Esophagus squamous epithelium (tissue), 5 donors: ENCODE results near the gene MLKL. TPM values are rescaled to one million over a fixed set of nuclear protein-coding genes. Genes with fewer than 3 reads are reported as not detected.

ENCODE experiments used
- DNase-seq: peaks from one replicate; lab custom pipeline; 2025; lab: John Stamatoyannopoulos, UW
- H3K27ac ChIP-seq, 4 donors: fragments of 200-600 bp; sonication (generic); one replicate each; pipeline ENCODE4 v1.5.1; 2016 to 2019; ENCODE audit warnings: mild to moderate bottlenecking in 1 of 4
- H3K27me3 ChIP-seq, 4 donors: fragments of 200-600 bp; sonication (generic); 1 replicate in 3 of 4; 2 replicates in 1 of 4; pipeline versions ENCODE4 v1.5.1 to v1.6.0; 2017 to 2021; ENCODE audit warnings: antibody characterized with exemption in 1 of 4
- H3K36me3 ChIP-seq, 3 donors: fragments of 200-600 bp; sonication (generic); one replicate each; pipeline ENCODE4 v1.5.1; 2016 to 2019
- H3K4me1 ChIP-seq, 3 donors: fragments of 200-600 bp; sonication (generic); one replicate each; pipeline ENCODE4 v1.5.1; 2017 to 2019
- H3K4me3 ChIP-seq, 4 donors: fragments of 200-600 bp; sonication (generic); 1 replicate in 3 of 4; 2 replicates in 1 of 4; pipeline ENCODE4 v1.5.1; 2016 to 2019; ENCODE audit warnings: mild to moderate bottlenecking in 2 of 4, moderate library complexity in 1 of 4
- H3K9me3 ChIP-seq, 3 donors: fragments of 200-600 bp; sonication (generic); one replicate each; pipeline ENCODE4 v1.5.1; 2016 to 2019
- POLR2A ChIP-seq, 4 donors: fragments of 450-650 bp; IDR thresholded peaks; one replicate each; pipeline ENCODE4 v1.6.1; 2017; ENCODE audit warnings: antibody characterized with exemption in 4 of 4, mild to moderate bottlenecking in 4 of 4, moderate library complexity in 3 of 4
- whole genome bisulfite sequencing, 2 donors: methylation state at CpG; one replicate each; pipeline ENCODE4 v1.1.5; 2018; 5-methylcytosine and 5-hydroxymethylcytosine counted together
- intact Hi-C: fragments of 100-400 bp; cut with DNase I; formaldehyde crosslinking; loops from one replicate; pipeline ENCODE4 v1.15.0; 2022
- total RNA-seq, 4 donors: library from RNA; depleted of rRNA; stranded (reverse); fragments of >200 nt; gene quantifications; one replicate each; pipeline ENCODE4 v1.1.0, GENCODE V29; 2016
- TF ChIP-seq, protein P1 (sequence below), 6 experiments: fragments of 450-650 bp in 4 of 6; fragments of 200-600 bp in 2 of 6; sonication (generic) in 2 of 6; IDR thresholded peaks; one replicate each; pipeline ENCODE4 v1.5.1; 2016 to 2019; ENCODE audit warnings: antibody characterized with exemption in 6 of 6, mild to moderate bottlenecking in 4 of 6, moderate library complexity in 4 of 6
- donor health status: DM: yes; HTN: yes; CAD: no.

MLKL gene
- total RNA-seq, 4 donors from 2014 or later, result 12.4 to 33.9 (median 22.1) TPM

DNA sequence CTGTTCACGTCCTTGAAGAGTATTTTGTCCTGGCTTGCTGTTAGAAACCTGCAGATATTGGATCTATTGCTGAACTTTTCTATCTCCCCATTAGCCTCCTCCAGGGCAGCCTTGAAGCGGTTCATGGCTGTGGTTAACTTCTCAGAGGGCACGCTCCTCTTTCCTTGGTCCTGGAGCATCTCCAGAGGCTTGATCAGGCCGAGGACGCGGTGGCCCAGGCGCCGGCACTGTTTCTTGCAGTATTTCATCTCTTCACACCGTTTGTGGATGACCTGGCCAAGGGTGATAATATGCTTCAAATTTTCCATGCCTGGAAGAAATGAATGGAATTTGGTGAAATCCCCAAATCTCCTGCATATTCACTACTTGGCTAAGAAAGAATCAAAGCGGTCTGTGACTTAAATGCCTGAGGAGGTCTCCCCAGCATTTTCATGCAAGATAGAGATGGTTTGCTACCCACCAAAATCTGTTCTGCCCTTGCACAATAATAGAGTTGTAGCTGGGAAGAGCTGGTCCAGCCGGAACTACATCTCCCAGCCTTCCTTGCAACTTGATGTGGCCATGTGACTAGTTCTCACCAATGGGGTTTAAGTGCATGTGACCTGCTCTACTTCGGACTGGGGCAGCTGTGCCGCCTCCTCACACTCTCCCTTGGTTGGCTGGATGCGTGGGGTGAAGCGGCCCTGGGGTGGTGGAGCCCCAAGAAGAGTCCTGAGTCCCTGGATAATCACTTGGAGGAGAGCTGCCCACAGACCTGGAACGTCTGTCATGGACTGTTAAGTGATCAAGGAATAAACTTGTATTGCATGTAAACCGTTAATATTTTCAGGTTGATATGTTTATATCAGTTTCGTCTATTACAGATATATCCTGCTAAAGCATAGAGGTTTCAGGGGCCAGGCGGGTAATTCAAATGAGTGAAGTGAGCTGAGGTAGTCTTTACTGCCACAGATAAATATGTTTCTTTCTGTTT, 4.9 kb downstream of the MLKL start:
- no peaks in the 10 kb centered on the region for H3K9me3 ChIP-seq
- peak overlapping the region; percentile 44 to 69 (median 66) for H3K27ac ChIP-seq
- H3K4me1 ChIP-seq, result peaks cover 15 to 46% (median 23%) of the 10 kb centered on the region in 3 donors
- peak in 1 of 4 donors; percentile 33 for TF ChIP-seq POLR2A (IDR thresholded peaks at IDR 0.05)
- TF ChIP-seq, protein P1, sequence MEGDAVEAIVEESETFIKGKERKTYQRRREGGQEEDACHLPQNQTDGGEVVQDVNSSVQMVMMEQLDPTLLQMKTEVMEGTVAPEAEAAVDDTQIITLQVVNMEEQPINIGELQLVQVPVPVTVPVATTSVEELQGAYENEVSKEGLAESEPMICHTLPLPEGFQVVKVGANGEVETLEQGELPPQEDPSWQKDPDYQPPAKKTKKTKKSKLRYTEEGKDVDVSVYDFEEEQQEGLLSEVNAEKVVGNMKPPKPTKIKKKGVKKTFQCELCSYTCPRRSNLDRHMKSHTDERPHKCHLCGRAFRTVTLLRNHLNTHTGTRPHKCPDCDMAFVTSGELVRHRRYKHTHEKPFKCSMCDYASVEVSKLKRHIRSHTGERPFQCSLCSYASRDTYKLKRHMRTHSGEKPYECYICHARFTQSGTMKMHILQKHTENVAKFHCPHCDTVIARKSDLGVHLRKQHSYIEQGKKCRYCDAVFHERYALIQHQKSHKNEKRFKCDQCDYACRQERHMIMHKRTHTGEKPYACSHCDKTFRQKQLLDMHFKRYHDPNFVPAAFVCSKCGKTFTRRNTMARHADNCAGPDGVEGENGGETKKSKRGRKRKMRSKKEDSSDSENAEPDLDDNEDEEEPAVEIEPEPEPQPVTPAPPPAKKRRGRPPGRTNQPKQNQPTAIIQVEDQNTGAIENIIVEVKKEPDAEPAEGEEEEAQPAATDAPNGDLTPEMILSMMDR (IDR thresholded peaks at IDR 0.05), result no peak
- intact Hi-C loops, result no loop called here
- H3K4me3 ChIP-seq, result peak overlapping the region; percentile 4 to 60 (median 40)
- H3K27me3 ChIP-seq, result no peaks in the 10 kb centered on the region
- H3K36me3 ChIP-seq, result peaks cover 8 to 56% (median 15%) of the 10 kb centered on the region in 3 donors
- peak; percentile 56 for DNase-seq
- WGBS, 2 donors, result 47 to 85% methylated on average over 13 to 19 of the region's 19 CpGs

DNA sequence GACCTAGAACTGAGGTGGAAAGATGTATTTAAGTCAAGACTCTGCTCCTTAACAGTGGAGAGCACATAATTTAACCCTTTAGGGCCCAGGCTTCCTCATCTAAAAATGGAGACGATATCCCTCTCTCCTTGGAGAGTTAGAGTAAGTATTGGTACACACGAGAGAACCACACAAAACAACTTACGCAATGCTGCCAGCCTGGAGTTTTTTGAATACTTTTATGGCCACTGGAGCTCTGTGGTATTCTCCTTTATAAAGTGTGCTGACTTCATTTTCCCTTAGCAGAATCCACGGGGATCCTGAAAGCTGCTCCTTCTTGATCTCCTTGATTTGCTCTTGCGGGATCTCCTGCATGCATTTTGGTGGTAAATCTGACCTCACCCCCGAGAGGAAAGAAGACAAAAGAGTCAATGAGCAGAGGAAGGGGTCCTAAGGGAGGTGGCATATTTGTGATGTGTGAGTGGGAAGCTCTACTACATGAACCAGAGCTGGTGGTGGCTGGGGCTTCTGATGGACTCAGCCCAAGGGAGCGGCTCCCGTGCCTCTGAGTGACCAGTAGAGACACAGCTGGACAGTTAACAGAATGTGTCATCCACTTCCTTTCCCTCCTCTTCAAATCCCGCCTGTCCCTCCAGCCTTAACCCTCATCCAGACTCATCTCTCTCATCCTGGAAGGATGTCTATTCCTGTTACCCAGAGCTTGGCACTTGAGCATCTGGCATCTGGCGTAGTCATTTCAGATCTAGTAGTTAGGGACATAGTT, 9.4 kb downstream of the MLKL start:
- no peak for TF ChIP-seq POLR2A (IDR thresholded peaks at IDR 0.05)
- TF ChIP-seq, protein P1 (IDR thresholded peaks at IDR 0.05), result no peak
- WGBS, 2 donors, result 81 to 90% methylated on average over 10 of the region's 10 CpGs
- intact Hi-C loops, result no loop called here
- Histone ChIP-seq H3K4me3 (no peak overlapping the region), H3K27me3 (no peaks in the 10 kb centered on the region), H3K36me3 (peaks cover 8 to 93% (median 15%) of the 10 kb centered on the region in 3 donors), H3K4me1 (peaks cover 2 to 9% (median 3%) of the 10 kb centered on the region in 3 donors), H3K9me3 (no peaks in the 10 kb centered on the region), H3K27ac (no peak overlapping the region)
- no peak for DNase-seq

DNA sequence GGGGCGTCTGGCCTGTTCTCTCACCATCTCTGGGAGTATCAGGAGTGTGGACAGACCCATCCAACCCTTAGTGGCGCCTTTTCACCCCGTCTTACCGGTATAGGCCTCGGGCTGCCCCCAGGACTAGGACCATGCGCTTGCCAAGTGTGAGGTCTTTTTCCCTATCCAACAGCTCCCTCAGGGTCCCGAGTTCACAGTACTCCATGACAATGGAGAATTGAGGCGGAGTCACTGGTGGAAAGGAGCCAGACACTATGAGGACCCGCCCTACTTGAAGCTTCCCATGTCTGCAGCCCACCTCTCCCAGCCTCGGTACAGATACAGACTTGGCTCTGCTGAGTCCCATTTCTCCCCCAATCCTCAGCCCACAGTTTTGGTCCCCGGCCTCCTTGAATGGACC, 18.1 kb downstream of the MLKL start:
- TF ChIP-seq POLR2A (IDR thresholded peaks at IDR 0.05), result no peak
- TF ChIP-seq, protein P1 (IDR thresholded peaks at IDR 0.05), result no peak
- no peaks in the 10 kb centered on the region for H3K9me3 ChIP-seq
- H3K27me3 ChIP-seq, result no peaks in the 10 kb centered on the region
- H3K27ac ChIP-seq, result no peak overlapping the region
- intact Hi-C loops, result no loop called here
- no peak overlapping the region for H3K4me3 ChIP-seq
- peaks cover 0 to 3% (median 0%) of the 10 kb centered on the region in 3 donors for H3K4me1 ChIP-seq
- 85 to 90% methylated on average over 7 to 11 of the region's 11 CpGs for WGBS, 2 donors
- peaks cover 0 to 99% (median 8%) of the 10 kb centered on the region in 3 donors for H3K36me3 ChIP-seq
- no peak for DNase-seq

DNA sequence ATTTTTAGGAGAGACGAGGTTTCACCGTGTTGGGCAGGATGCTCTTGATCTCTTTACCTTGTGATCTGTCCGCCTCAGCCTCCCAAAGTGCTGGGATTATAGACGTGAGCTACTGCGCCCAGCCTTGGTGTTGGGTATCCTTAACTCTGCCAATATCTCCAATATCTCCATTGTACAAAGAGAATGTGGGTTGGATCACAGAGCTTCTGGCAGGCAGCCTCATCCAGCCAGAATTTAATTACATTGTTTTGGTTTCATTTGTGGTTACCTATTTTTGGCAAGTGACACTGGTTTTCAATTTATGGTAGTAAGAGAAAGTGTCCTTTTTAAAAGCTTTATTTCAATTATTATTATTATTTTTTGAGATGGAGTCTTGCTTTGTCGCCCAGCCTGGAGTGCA, 20.0 kb downstream of the MLKL start:
- TF ChIP-seq, protein P1 (IDR thresholded peaks at IDR 0.05), result no peak
- TF ChIP-seq POLR2A (IDR thresholded peaks at IDR 0.05), result no peak
- Histone ChIP-seq H3K4me1 (peaks cover 0 to 3% (median 0%) of the 10 kb centered on the region in 3 donors), H3K9me3 (no peaks in the 10 kb centered on the region), H3K36me3 (peaks cover 5 to 99% (median 8%) of the 10 kb centered on the region in 3 donors), H3K27me3 (no peaks in the 10 kb centered on the region), H3K4me3 (no peak overlapping the region), H3K27ac (no peak overlapping the region)
- WGBS, 2 donors, result 86% methylated on average over 6 of the region's 6 CpGs
- no peak for DNase-seq
- intact Hi-C loops, result no loop called here
